ENCODE measurements around the gene NRG2. TPM values are rescaled to one million over a fixed set of nuclear protein-coding genes. Genes with fewer than 3 reads are reported as not detected.
A peak's percentile ranks its signal among the peaks of the same experiment; 100 is the strongest.

Gene NRG2
- total RNA-seq, 4 donors from 2014 or later = 0.66 to 4.9 (median 2.5) TPM

- no peak overlapping the region for H3K4me3 ChIP-seq
- H3K27ac ChIP-seq = no peak overlapping the region
- intact Hi-C loops (cut with DNase I) = no loop called here
- H3K36me3 ChIP-seq = no peaks in the 10 kb centered on the region
- H3K4me1 ChIP-seq = peaks cover 0 to 8% (median 0%) of the 10 kb centered on the region in 3 donors
- H3K9me3 ChIP-seq = no peaks in the 10 kb centered on the region
- TF ChIP-seq POLR2A (IDR thresholded peaks at IDR 0.05) = no peak
- TF ChIP-seq CTCF (IDR thresholded peaks at IDR 0.05) = no peak
- 67 to 75% methylated on average over 2 to 6 of the region's 9 CpGs for WGBS, 2 donors
- no peaks in the 10 kb centered on the region for H3K27me3 ChIP-seq
- DNase-seq = no peak
These were observed 171.5 kb downstream of the NRG2 start for GRCh38 chr5:139871614-139872013.

- 60% methylated on average over 1 of the region's 1 CpG; no CpG with 5 or more reads in 1 of the 2 donors for WGBS, 2 donors
- intact Hi-C loops (cut with DNase I) = no loop called here
- Histone ChIP-seq H3K4me3 (no peak overlapping the region), H3K27ac (no peak overlapping the region), H3K4me1 (peaks cover 0 to 8% (median 0%) of the 10 kb centered on the region in 3 donors), H3K9me3 (no peaks in the 10 kb centered on the region), H3K36me3 (no peaks in the 10 kb centered on the region), H3K27me3 (no peaks in the 10 kb centered on the region)
- DNase-seq = no peak
- no peak for TF ChIP-seq POLR2A (IDR thresholded peaks at IDR 0.05)
- TF ChIP-seq CTCF (IDR thresholded peaks at IDR 0.05) = no peak
These were observed 172.4 kb downstream of the NRG2 start for GRCh38 chr5:139870677-139871076.

GRCh38 chr5:139869042-139869790, 173.9 kb downstream of the NRG2 start:
- Histone ChIP-seq H3K4me1 (peaks cover 0 to 17% (median 1%) of the 10 kb centered on the region in 3 donors), H3K9me3 (no peaks in the 10 kb centered on the region), H3K4me3 (no peak overlapping the region), H3K27me3 (no peaks in the 10 kb centered on the region), H3K27ac (peak overlapping the region in 1 of 4 donors; percentile 18), H3K36me3 (no peaks in the 10 kb centered on the region)
- no peak for DNase-seq
- intact Hi-C loops (cut with DNase I) = loop anchor here (10.0 kb wide), 1 partner anchor 96 kb away; no protein-coding TSS in a partner anchor
- TF ChIP-seq CTCF (IDR thresholded peaks at IDR 0.05) = no peak
- TF ChIP-seq POLR2A (IDR thresholded peaks at IDR 0.05) = no peak
- 56 to 71% methylated on average over 7 of the region's 9 CpGs for WGBS, 2 donors

GRCh38 chr5:139867581-139867980, 175.5 kb downstream of the NRG2 start:
- peaks cover 9 to 33% (median 16%) of the 10 kb centered on the region in 3 donors for H3K4me1 ChIP-seq
- H3K27me3 ChIP-seq = no peaks in the 10 kb centered on the region
- intact Hi-C loops (cut with DNase I) = loop anchor here (10.0 kb wide), 1 partner anchor 97 kb away; no protein-coding TSS in a partner anchor
- H3K36me3 ChIP-seq = no peaks in the 10 kb centered on the region
- H3K27ac ChIP-seq = no peak overlapping the region
- no peak overlapping the region for H3K4me3 ChIP-seq
- TF ChIP-seq CTCF (IDR thresholded peaks at IDR 0.05) = no peak
- TF ChIP-seq POLR2A (IDR thresholded peaks at IDR 0.05) = no peak
- no peaks in the 10 kb centered on the region for H3K9me3 ChIP-seq
- no peak for DNase-seq

- H3K9me3 ChIP-seq = no peaks in the 10 kb centered on the region
- no peak overlapping the region for H3K27ac ChIP-seq
- no peaks in the 10 kb centered on the region for H3K36me3 ChIP-seq
- no peak for DNase-seq
- H3K4me3 ChIP-seq = no peak overlapping the region
- intact Hi-C loops (cut with DNase I) = loop anchor here (10.0 kb wide), 1 partner anchor 98 kb away; no protein-coding TSS in a partner anchor
- WGBS, 2 donors = 42 to 67% methylated on average over 2 of the region's 2 CpGs
- H3K4me1 ChIP-seq = peaks cover 9 to 35% (median 16%) of the 10 kb centered on the region in 3 donors
- no peak for TF ChIP-seq CTCF (IDR thresholded peaks at IDR 0.05)
- no peak for TF ChIP-seq POLR2A (IDR thresholded peaks at IDR 0.05)
- H3K27me3 ChIP-seq = no peaks in the 10 kb centered on the region
These were observed 176.0 kb downstream of the NRG2 start for GRCh38 chr5:139867109-139867508.

Data from esophagus squamous epithelium (tissue), 5 donors.